GM12875 (cell line): ENCODE data around the gene RSPH3.
"Not testable (repeated sequence)": the region's sequence is repeated elsewhere in the genome, so short reads cannot be mapped to it uniquely, and the experiment has no call there.

Experiments
- H3K4me3 ChIP-seq: one replicate; pipeline ENCODE4 v1.5.1; 2011; ENCODE audit warnings: low read depth, low read length, control low read depth
- CTCF ChIP-seq: IDR thresholded peaks from 2 replicates; pipeline ENCODE4 v1.5.1; 2011; ENCODE audit warnings: low read depth, mild to moderate bottlenecking, control low read depth, inconsistent platforms, low read length, moderate library complexity, borderline replicate concordance; ENCODE audit not compliant: insufficient read depth

Gene RSPH3

DNA sequence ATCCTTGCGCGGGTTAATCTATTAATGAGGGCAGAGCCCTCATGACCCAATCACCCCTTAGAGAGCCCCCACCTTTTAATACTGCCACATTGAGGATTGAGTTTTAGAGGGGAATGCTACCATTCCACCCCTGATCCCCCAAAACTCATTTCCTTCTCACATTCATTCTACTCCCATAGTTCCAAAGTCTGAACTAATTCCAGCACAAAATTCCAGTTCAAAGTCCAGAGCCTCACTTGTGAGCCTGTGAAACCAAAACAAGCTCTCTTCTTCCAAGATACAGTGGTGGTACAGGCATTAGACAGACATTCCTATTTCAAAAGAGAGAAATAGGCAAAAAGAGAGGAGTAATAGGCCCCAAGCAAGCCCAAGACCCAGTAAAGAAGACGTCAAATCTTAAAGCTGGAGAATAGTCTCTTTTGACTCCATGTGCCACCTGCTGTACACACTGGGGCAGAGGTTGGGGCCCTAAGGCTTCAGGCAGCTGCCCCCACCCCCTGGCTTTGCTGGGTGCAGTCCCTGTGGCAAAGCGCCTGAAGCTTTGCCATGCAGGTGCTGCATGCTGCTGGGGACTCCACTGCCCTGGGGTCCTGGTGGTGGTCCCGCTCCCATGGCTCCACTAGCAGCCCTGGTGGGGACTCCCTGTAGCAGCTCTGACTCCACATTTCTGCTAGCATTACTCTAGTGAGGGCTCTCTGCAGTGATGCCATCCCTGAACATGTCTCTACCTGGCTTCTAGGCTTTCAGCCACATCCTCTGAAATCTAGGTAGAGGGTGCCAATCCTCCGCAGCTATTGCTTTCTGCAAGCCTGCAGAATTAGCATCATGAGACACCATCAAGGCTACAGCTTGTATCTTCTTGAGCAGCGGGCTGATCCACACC, 41.3 kb downstream of the RSPH3 start:
- peak; percentile 37; the same call in 1 of the 2 replicates for TF ChIP-seq CTCF
- no peak overlapping the region for H3K4me3 ChIP-seq

DNA sequence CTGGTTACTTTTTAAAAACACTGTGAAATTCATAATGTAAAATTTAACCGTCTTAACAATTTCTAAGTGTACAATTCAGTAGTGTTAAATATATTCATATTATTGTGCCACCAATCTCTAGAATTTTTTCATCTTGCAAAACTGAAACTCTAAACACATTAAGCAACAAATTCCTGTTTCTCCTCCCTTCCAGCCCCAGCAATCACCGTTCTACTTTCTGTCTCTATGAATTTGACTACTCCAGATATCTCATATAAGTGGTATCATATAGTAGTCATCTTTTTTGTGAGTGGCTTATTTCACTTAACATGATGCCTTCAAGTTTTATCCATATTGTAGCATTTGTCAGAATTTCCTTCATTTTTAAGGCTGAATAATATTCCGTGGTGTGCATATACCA, 44.7 kb downstream of the RSPH3 start:
- no peak overlapping the region for H3K4me3 ChIP-seq
- no peak for TF ChIP-seq CTCF

GRCh38 chr6:158954753-158955152, 45.2 kb downstream of the RSPH3 start:
- no peak overlapping the region for H3K4me3 ChIP-seq
- TF ChIP-seq CTCF: no peak

GRCh38 chr6:158952011-158952410, 48.0 kb downstream of the RSPH3 start:
- H3K4me3 ChIP-seq: not testable (repeated sequence)

GRCh38 chr6:158951565-158951964, 48.4 kb downstream of the RSPH3 start:
- not testable (repeated sequence) for H3K4me3 ChIP-seq

DNA sequence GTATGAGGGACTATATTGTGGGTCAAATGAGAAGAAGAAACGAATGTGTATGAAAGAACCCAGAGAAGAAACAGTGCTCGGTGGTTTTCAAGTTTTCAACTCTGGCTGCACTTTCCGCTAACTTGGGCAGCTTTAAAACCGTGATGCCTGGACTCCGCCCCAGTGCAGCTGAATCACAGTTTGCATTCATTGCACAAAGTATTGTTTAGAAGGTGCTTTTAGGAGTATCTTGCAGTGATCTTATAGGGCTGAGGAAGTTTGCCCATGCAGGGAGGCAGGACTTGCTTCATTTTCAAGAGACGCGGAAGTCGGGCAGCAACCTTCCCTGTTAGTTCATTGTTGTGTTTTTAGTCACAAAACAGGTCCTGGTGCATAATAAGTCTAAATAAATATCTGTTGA, 52.7 kb downstream of the RSPH3 start:
- H3K4me3 ChIP-seq: no peak overlapping the region
- no peak for TF ChIP-seq CTCF

DNA sequence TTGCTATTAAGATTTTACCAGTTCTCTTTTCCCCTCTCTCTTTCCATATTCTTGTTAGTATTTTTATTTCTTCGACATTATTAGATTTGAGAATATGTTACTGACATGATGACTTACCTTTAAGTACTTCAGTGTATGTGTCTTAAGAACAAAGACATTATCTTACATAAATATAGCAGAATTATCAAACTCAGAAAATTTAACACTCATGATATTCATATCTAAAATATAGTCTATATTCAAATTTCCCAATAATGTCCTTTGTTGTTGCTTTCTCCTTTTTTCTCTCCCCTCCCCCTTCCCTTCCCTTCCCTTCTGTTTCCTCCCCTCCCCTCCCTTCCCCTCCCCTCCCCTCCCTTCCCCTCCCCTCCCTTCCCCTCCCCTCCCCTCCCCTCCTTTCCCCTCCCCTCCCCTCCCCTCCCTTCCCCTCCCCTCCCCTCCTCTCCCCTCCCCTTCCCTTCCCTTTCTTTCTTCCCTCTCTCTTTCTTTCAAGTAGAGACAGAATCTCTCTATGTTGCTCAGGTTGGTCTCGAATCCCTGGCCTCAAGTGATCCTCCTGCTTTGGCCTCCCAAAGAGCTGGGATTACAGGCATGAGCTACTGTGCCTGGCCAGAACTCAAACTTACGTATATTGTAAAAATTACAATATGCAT, 56.5 kb downstream of the RSPH3 start:
- H3K4me3 ChIP-seq: no peak overlapping the region
- no peak for TF ChIP-seq CTCF

GRCh38 chr6:158942349-158942748, 57.7 kb downstream of the RSPH3 start:
- H3K4me3 ChIP-seq: no peak overlapping the region
- TF ChIP-seq CTCF: no peak
